Fibroblast of skin of scalp (primary cell): Measurements from ENCODE around the gene XCR1.
"Not testable (repeated sequence)": the region's sequence is repeated elsewhere in the genome, so short reads cannot be mapped to it uniquely, and the experiment has no call there.

Experiments used
- DNase-seq: peaks from one replicate; pipeline ENCODE4 v3.0.0-alpha.2; 2013

The XCR1 gene

GRCh38 chr3:46038916-46039315 is 11.6 kb upstream of the XCR1 start:
- no peak for DNase-seq

- not testable (repeated sequence) for DNase-seq
These were observed 10.8 kb upstream of the XCR1 start for GRCh38 chr3:46038071-46038470.

GRCh38 chr3:46036191-46036590 is 8.9 kb upstream of the XCR1 start:
- no peak for DNase-seq

- no peak for DNase-seq
These were observed 4.5 kb upstream of the XCR1 start for GRCh38 chr3:46031747-46032146.

GRCh38 chr3:46031269-46031668 is 4.0 kb upstream of the XCR1 start:
- no peak for DNase-seq

DNA sequence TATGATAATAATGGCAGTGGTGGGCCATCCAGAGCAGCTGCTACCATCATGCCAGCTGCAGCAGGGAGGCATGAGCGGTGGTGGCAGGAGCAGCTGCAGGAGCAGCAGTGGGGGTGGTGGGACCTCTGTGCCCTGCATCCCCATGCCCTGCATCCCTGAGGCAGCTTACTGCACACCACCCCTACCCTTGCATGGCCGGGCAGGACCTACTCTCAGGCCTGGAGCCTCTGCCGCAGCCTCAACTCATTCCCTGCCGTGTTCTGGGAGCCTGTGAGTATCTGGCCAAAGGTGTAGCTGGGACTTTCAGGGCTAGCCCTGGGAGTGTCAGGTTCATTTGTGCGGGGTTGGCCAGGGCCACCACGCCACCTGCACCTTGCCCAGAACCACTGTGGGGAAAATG is 3.3 kb upstream of the XCR1 start:
- no peak for DNase-seq

- no peak for DNase-seq
These were observed 2.8 kb upstream of the XCR1 start for GRCh38 chr3:46029953-46030543.

GRCh38 chr3:46027736-46028397 is 584 bp upstream of the XCR1 start:
- DNase-seq: no peak

GRCh38 chr3:46025139-46025538 is 2.1 kb downstream of the XCR1 start:
- DNase-seq: no peak

GRCh38 chr3:46024131-46024530 is 3.2 kb downstream of the XCR1 start:
- DNase-seq: no peak

GRCh38 chr3:46022909-46023785 is 4.1 kb downstream of the XCR1 start:
- no peak for DNase-seq

- no peak for DNase-seq
These were observed 5.8 kb downstream of the XCR1 start for GRCh38 chr3:46021516-46021915.

GRCh38 chr3:46020766-46021510 is 6.3 kb downstream of the XCR1 start:
- no peak for DNase-seq

- no peak for DNase-seq
These were observed 7.6 kb downstream of the XCR1 start for GRCh38 chr3:46019707-46020106.

- no peak for DNase-seq
These were observed 9.6 kb downstream of the XCR1 start for GRCh38 chr3:46017720-46018119.

DNA sequence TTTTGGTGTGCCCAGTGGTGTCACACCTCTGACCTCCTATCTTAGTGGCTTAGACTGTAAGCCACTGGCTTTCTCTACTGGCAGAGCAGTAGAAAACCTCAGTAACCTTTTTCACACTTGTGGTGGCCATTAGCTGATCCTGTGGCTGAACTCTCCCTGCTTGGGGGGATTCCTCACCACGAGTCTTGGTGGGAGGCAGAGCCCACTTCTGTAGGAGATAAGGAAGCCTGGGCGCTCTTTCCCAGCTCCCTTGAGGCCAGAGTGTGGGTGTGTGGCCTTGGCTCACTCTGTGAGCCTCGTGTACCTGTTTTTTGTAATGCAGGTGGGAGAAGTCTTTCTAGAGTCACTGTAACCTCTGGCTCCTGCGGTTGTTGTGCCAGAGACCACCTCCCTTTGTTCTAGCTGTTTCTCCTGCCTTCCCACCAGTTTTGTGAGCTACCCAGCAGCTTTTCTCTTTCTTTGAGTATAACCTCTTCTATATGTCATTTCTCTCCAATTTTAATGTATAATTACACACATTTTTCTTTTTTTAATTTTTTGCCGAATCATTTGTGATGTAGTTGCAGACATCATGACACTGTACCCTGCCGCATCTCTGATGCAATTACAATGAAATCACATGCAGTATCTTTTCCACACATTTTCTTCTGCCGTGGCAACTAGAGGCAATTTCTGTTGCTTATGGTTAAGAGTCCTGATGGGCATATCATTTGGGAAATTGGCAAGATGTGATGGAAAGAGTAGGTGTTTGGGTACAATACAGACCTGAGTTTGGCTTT is 13.8 kb downstream of the XCR1 start:
- DNase-seq: no peak

GRCh38 chr3:46012246-46012645 is 15.0 kb downstream of the XCR1 start:
- DNase-seq: no peak

- no peak for DNase-seq
These were observed 16.7 kb downstream of the XCR1 start for GRCh38 chr3:46010519-46011113.

DNA sequence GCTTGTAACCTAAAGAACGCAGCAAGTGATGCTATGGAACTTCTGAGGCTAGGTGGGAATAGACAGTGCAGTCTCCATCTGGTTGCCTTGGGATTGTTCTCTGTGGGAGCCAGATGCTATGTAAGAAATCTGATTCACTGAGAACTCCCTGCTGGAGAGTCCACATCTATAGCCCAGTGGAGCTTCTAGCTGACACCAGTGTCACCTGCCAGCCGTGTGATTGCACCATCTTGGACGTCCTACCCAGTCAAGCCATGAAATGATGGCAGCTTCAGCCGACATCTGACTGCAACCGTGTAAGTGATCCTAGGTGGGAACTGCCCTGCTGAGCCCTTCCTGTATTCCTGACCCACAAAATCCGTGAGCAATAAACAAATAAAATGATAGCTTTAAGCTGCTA is 19.2 kb downstream of the XCR1 start:
- no peak for DNase-seq

DNA sequence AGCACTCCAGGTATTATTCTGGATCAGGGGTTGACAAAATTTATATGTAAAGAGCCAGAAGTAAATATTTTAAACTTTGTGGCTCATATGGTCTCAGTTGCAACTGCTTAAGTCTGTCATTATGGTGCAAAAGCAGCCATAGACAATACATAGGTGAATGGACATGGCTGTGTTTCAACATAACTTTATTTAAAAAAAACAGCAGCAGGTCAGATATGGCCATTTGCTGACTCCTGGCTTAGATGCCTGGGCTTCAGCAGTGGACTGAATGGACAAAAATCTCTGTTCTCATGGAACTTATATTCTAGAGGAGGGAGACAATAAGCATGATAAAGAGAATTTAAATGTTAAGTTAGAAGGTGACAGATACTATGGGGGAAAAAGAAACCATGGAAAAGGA is 20.0 kb downstream of the XCR1 start:
- DNase-seq: no peak

- DNase-seq: peak; percentile 85
These were observed 20.8 kb downstream of the XCR1 start for GRCh38 chr3:46006238-46007032.
